HL-60 (cell line): ENCODE results near the gene IPO13.

ENCODE experiments used
- GABPA ChIP-seq: IDR thresholded peaks from 2 replicates; pipeline ENCODE4 v1.6.1; 2012; ENCODE audit warnings: low read depth
- POLR2AphosphoS5 ChIP-seq: IDR thresholded peaks from 2 replicates; pipeline ENCODE4 v1.6.1; 2012; ENCODE audit warnings: low read depth
- TF ChIP-seq, protein P1 (sequence below): IDR thresholded peaks from 2 replicates; pipeline ENCODE4 v1.6.1; 2012; ENCODE audit warnings: low read depth; ENCODE audit not compliant: insufficient replicate concordance
- TF ChIP-seq, protein P2 (sequence below): IDR thresholded peaks from one replicate; pipeline ENCODE4 v1.5.1; 2011; ENCODE audit warnings: low read length, control low read depth, inconsistent platforms; ENCODE audit not compliant: insufficient read depth

DNA sequence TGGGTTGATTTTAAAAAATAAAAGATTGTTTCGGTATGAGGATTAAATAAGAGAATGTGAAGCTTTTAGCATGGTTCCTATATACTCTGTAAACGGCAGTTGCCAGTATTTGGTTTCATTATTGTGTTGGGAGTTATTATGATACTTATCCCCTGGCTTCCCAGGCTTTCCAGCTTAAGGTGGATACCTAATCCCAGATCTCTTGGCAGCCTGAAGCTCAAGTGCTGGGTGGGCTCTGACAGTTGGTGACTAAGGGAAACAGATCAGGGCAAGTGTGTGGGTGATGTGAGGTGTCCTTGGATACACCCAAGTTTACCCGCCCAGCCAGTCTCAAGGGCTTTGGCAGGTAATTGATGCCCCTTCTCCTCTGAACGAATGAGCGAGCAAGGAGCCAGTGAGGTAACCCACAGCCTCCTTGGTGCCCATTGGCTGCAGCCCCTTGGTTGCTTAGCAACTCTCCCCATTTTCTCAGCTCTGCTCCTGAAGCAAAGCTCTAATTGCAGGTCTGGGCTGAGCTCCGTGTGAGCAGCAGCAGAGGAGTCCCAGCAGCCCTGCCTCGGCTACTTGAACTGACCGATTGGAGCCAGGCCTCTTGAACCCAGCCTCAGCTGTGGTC, 6.1 kb downstream of the IPO13 start:
- TF ChIP-seq, protein P1, sequence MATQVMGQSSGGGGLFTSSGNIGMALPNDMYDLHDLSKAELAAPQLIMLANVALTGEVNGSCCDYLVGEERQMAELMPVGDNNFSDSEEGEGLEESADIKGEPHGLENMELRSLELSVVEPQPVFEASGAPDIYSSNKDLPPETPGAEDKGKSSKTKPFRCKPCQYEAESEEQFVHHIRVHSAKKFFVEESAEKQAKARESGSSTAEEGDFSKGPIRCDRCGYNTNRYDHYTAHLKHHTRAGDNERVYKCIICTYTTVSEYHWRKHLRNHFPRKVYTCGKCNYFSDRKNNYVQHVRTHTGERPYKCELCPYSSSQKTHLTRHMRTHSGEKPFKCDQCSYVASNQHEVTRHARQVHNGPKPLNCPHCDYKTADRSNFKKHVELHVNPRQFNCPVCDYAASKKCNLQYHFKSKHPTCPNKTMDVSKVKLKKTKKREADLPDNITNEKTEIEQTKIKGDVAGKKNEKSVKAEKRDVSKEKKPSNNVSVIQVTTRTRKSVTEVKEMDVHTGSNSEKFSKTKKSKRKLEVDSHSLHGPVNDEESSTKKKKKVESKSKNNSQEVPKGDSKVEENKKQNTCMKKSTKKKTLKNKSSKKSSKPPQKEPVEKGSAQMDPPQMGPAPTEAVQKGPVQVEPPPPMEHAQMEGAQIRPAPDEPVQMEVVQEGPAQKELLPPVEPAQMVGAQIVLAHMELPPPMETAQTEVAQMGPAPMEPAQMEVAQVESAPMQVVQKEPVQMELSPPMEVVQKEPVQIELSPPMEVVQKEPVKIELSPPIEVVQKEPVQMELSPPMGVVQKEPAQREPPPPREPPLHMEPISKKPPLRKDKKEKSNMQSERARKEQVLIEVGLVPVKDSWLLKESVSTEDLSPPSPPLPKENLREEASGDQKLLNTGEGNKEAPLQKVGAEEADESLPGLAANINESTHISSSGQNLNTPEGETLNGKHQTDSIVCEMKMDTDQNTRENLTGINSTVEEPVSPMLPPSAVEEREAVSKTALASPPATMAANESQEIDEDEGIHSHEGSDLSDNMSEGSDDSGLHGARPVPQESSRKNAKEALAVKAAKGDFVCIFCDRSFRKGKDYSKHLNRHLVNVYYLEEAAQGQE = no peak
- TF ChIP-seq, protein P2, sequence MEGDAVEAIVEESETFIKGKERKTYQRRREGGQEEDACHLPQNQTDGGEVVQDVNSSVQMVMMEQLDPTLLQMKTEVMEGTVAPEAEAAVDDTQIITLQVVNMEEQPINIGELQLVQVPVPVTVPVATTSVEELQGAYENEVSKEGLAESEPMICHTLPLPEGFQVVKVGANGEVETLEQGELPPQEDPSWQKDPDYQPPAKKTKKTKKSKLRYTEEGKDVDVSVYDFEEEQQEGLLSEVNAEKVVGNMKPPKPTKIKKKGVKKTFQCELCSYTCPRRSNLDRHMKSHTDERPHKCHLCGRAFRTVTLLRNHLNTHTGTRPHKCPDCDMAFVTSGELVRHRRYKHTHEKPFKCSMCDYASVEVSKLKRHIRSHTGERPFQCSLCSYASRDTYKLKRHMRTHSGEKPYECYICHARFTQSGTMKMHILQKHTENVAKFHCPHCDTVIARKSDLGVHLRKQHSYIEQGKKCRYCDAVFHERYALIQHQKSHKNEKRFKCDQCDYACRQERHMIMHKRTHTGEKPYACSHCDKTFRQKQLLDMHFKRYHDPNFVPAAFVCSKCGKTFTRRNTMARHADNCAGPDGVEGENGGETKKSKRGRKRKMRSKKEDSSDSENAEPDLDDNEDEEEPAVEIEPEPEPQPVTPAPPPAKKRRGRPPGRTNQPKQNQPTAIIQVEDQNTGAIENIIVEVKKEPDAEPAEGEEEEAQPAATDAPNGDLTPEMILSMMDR = no peak
- TF ChIP-seq POLR2AphosphoS5 (no peak), GABPA (no peak)
